ENCODE data around the gene AP1S3. TPM values are rescaled to one million over a fixed set of nuclear protein-coding genes. Genes with fewer than 3 reads are reported as not detected.
"Not testable (repeated sequence)": the region's sequence is repeated elsewhere in the genome, so short reads cannot be mapped to it uniquely, and the experiment has no call there.

The AP1S3 gene
- total RNA-seq, 1 experiment from 2014 or later: 17.4 TPM

DNA sequence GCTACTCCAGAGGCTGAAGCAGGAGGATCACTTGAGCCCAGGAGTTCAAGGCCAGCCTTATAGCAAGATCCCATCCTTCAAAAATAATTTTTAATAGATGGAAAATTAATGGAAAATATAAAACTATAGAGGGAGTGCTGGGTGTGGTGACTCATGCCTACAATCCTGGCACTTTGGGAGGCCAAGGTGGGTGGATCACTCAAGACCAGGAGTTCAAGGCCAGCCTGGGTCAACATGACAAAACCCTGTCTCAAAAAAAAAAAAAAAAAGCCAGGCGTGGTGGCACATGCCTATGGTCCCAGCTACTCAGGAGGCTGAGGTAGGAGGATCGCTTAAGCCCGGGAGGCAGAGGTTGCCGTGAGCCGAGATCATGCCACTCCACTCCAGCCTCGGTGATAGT lies 48.0 kb downstream of the AP1S3 start:
- Mint-ChIP-seq H3K4me3 (no peak overlapping the region), H3K36me3 (0 out of 2 replicates have a peak, but pooled peaks cover 2% of the 10 kb centered on the region), H3K4me1 (peaks cover 12% of the 10 kb centered on the region), H3K9me3 (peaks cover 11% of the 10 kb centered on the region), H3K27ac (no peak overlapping the region), H3K27me3 (ENCODE audit: low read depth) (no peaks in the 10 kb centered on the region)
- ChIA-PET CTCF (interaction anchor here (1.3 kb wide), 1 partner anchor 9 kb away, joined by 3 read pairs; no protein-coding TSS in a partner anchor), POLR2A (no interaction called here)
- DNase-seq (ENCODE audit: low spot score) (no peak), ATAC-seq (no peak)
- TF ChIP-seq USF2 (CRISPR knock-in tag; IDR thresholded peaks at IDR 0.05) (no peak), E2F1 (CRISPR knock-in tag; IDR thresholded peaks at IDR 0.05) (no peak), RORB (CRISPR knock-in tag; IDR thresholded peaks at IDR 0.05) (no peak)

DNA sequence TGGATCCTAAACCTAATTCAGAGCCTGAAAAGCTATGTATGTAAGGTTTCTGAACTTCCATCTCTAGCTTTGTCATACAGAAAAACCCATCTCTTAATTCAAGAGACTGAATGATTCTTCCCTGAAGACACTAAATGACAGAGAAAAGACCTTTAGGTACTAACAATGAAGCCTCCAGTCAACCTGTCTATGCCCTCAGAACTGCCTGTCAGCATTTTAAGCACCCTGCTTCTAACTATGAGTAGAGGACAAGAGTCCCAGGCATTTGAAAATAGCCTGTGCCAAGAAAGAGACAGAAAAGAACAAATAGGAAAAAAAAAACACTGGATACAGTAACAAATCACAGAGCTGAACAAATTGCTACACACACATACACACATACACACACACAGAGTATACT lies 48.6 kb downstream of the AP1S3 start:
- H3K36me3 Mint-ChIP-seq: 0 out of 2 replicates have a peak, but pooled peaks cover 2% of the 10 kb centered on the region
- H3K4me3 Mint-ChIP-seq: no peak overlapping the region
- H3K27me3 Mint-ChIP-seq (ENCODE audit: low read depth): no peaks in the 10 kb centered on the region
- ATAC-seq (no peak), DNase-seq (ENCODE audit: low spot score) (no peak)
- H3K4me1 Mint-ChIP-seq: peaks cover 18% of the 10 kb centered on the region
- ChIA-PET POLR2A (no interaction called here), CTCF (interaction anchor here (1.3 kb wide), 1 partner anchor 10 kb away, joined by 3 read pairs; no protein-coding TSS in a partner anchor)
- peaks cover 11% of the 10 kb centered on the region for H3K9me3 Mint-ChIP-seq
- TF ChIP-seq ZSCAN18 (CRISPR knock-in tag; IDR thresholded peaks at IDR 0.05) (no peak), FOXK1 (CRISPR knock-in tag; IDR thresholded peaks at IDR 0.05) (no peak), USF1 (CRISPR knock-in tag; IDR thresholded peaks at IDR 0.05) (no peak), SP1 (CRISPR knock-in tag; conservative IDR thresholded peaks at IDR 0.05) (no peak), NR2C2 (CRISPR knock-in tag; IDR thresholded peaks at IDR 0.05) (no peak), ZNF219 (CRISPR knock-in tag; IDR thresholded peaks at IDR 0.05; ENCODE audit: borderline replicate concordance) (no peak)
- TF ChIP-seq, protein P1, sequence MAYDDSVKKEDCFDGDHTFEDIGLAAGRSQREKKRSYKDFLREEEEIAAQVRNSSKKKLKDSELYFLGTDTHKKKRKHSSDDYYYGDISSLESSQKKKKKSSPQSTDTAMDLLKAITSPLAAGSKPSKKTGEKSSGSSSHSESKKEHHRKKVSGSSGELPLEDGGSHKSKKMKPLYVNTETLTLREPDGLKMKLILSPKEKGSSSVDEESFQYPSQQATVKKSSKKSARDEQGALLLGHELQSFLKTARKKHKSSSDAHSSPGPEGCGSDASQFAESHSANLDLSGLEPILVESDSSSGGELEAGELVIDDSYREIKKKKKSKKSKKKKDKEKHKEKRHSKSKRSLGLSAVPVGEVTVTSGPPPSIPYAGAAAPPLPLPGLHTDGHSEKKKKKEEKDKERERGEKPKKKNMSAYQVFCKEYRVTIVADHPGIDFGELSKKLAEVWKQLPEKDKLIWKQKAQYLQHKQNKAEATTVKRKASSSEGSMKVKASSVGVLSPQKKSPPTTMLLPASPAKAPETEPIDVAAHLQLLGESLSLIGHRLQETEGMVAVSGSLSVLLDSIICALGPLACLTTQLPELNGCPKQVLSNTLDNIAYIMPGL (CRISPR knock-in tag; IDR thresholded peaks at IDR 0.05): no peak
- TF ChIP-seq, protein P2, sequence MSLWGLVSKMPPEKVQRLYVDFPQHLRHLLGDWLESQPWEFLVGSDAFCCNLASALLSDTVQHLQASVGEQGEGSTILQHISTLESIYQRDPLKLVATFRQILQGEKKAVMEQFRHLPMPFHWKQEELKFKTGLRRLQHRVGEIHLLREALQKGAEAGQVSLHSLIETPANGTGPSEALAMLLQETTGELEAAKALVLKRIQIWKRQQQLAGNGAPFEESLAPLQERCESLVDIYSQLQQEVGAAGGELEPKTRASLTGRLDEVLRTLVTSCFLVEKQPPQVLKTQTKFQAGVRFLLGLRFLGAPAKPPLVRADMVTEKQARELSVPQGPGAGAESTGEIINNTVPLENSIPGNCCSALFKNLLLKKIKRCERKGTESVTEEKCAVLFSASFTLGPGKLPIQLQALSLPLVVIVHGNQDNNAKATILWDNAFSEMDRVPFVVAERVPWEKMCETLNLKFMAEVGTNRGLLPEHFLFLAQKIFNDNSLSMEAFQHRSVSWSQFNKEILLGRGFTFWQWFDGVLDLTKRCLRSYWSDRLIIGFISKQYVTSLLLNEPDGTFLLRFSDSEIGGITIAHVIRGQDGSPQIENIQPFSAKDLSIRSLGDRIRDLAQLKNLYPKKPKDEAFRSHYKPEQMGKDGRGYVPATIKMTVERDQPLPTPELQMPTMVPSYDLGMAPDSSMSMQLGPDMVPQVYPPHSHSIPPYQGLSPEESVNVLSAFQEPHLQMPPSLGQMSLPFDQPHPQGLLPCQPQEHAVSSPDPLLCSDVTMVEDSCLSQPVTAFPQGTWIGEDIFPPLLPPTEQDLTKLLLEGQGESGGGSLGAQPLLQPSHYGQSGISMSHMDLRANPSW (CRISPR knock-in tag; conservative IDR thresholded peaks at IDR 0.05; ENCODE audit: low read depth): no peak
- TF ChIP-seq, protein P3, sequence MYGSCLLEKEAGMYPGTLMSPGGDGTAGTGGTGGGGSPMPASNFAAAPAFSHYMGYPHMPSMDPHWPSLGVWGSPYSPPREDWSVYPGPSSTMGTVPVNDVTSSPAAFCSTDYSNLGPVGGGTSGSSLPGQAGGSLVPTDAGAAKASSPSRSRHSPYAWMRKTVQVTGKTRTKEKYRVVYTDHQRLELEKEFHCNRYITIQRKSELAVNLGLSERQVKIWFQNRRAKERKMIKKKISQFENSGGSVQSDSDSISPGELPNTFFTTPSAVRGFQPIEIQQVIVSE (CRISPR knock-in tag; IDR thresholded peaks at IDR 0.05; ENCODE audit: borderline replicate concordance): no peak
- peak overlapping the region; percentile 7; the same call in 1 of the 2 replicates for H3K27ac Mint-ChIP-seq

- H3K27ac Mint-ChIP-seq; H3K4me3 Mint-ChIP-seq; POLR2A ChIA-PET; H3K9me3 Mint-ChIP-seq; ATAC-seq; H3K36me3 Mint-ChIP-seq; DNase-seq (ENCODE audit: low spot score); H3K27me3 Mint-ChIP-seq (ENCODE audit: low read depth): not testable (repeated sequence)
- H3K4me1 Mint-ChIP-seq: peaks cover 18% of the 10 kb centered on the region
- CTCF ChIA-PET: interaction anchor here (1.3 kb wide), 1 partner anchor 10 kb away, joined by 3 read pairs; no protein-coding TSS in a partner anchor
These were observed 49.3 kb downstream of the AP1S3 start for GRCh38 chr2:223788106-223788505.
